ACHN (cell line): ENCODE results near the gene GTF2F2.

Source experiments
- DNase-seq: peaks from one replicate; pipeline ENCODE4 v3.0.0-alpha.2; 2015
- in situ Hi-C: cut with HindIII; loops from 2 replicates; pipeline ENCODE4 v1.10.0; 2017; ENCODE audit warnings: low sequenced_read_pairs, low pct_ligation_motif_present, low pct_unique_long_range_greater_than_20kb

GTF2F2 gene

GRCh38 chr13:45310341-45311131, 190.2 kb downstream of the GTF2F2 start:
- DNase-seq = no peak
- in situ Hi-C loops = no loop called here

- in situ Hi-C loops = no loop called here
- DNase-seq = no peak
These were observed 194.5 kb downstream of the GTF2F2 start for GRCh38 chr13:45314822-45315221.

- in situ Hi-C loops = no loop called here
- DNase-seq = no peak
These were observed 195.3 kb downstream of the GTF2F2 start for GRCh38 chr13:45315520-45316167.

- peak; percentile 50 for DNase-seq
- in situ Hi-C loops = no loop called here
These were observed 196.0 kb downstream of the GTF2F2 start for GRCh38 chr13:45316338-45316737.

- in situ Hi-C loops = no loop called here
- no peak for DNase-seq
These were observed 196.7 kb downstream of the GTF2F2 start for GRCh38 chr13:45316996-45317395.

- no peak for DNase-seq
- in situ Hi-C loops = no loop called here
These were observed 200.7 kb downstream of the GTF2F2 start for GRCh38 chr13:45320876-45321629.

- in situ Hi-C loops = no loop called here
- peak; percentile 45 for DNase-seq
These were observed 205.5 kb downstream of the GTF2F2 start for GRCh38 chr13:45325806-45326205.

GRCh38 chr13:45327253-45327955, 207.1 kb downstream of the GTF2F2 start:
- no peak for DNase-seq
- in situ Hi-C loops = no loop called here

- in situ Hi-C loops = no loop called here
These were observed 208.4 kb downstream of the GTF2F2 start for GRCh38 chr13:45328661-45329111.

GRCh38 chr13:45331123-45331619, 210.9 kb downstream of the GTF2F2 start:
- DNase-seq = no peak
- in situ Hi-C loops = no loop called here

More at GRCh38 chr13:45328661-45329111, 208.4 kb downstream of the GTF2F2 start:
- DNase-seq = no peak

GRCh38 chr13:45331692-45332035, 211.4 kb downstream of the GTF2F2 start:
- no peak for DNase-seq
- in situ Hi-C loops = no loop called here

- DNase-seq = no peak
- in situ Hi-C loops = no loop called here
These were observed 211.9 kb downstream of the GTF2F2 start for GRCh38 chr13:45332036-45332830.

- in situ Hi-C loops = no loop called here
These were observed 212.5 kb downstream of the GTF2F2 start for GRCh38 chr13:45332831-45333219.

GRCh38 chr13:45333251-45333976, 213.1 kb downstream of the GTF2F2 start:
- in situ Hi-C loops = no loop called here
- no peak for DNase-seq

More at GRCh38 chr13:45332831-45333219, 212.5 kb downstream of the GTF2F2 start:
- no peak for DNase-seq
